ENCODE measurements around the gene LPCAT3. TPM values are rescaled to one million over a fixed set of nuclear protein-coding genes. Genes with fewer than 3 reads are reported as not detected.
"Not testable (repeated sequence)": the region's sequence is repeated elsewhere in the genome, so short reads cannot be mapped to it uniquely, and the experiment has no call there.

Gene LPCAT3
- total RNA-seq, 1 donor from 2014 or later = 26.6 TPM

GRCh38 chr12:7037411-7037810 is 19.1 kb upstream of the LPCAT3 start:
- not testable (repeated sequence) for DNase-seq (ENCODE audit: low spot score)

GRCh38 chr12:7035463-7035862 is 17.2 kb upstream of the LPCAT3 start:
- DNase-seq (ENCODE audit: low spot score) = no peak

- no peak for DNase-seq (ENCODE audit: low spot score)
Measured at GRCh38 chr12:7034464-7034863, 16.2 kb upstream of the LPCAT3 start.

GRCh38 chr12:7032990-7033389 is 14.7 kb upstream of the LPCAT3 start:
- no peak for DNase-seq (ENCODE audit: low spot score)

- no peak for DNase-seq (ENCODE audit: low spot score)
Measured at GRCh38 chr12:7031306-7031705, 13.0 kb upstream of the LPCAT3 start.

- DNase-seq (ENCODE audit: low spot score) = no peak
Measured at GRCh38 chr12:7026854-7027253, 8.6 kb upstream of the LPCAT3 start.

GRCh38 chr12:7023114-7023513 is 4.8 kb upstream of the LPCAT3 start:
- no peak for DNase-seq (ENCODE audit: low spot score)

GRCh38 chr12:7021956-7022355 is 3.7 kb upstream of the LPCAT3 start:
- no peak for DNase-seq (ENCODE audit: low spot score)

- no peak for DNase-seq (ENCODE audit: low spot score)
Measured at GRCh38 chr12:7019043-7019569, 830 bp upstream of the LPCAT3 start.

GRCh38 chr12:7017870-7018349 is 366 bp downstream of the LPCAT3 start:
- no peak for DNase-seq (ENCODE audit: low spot score)

GRCh38 chr12:7016958-7017571 is 1.2 kb downstream of the LPCAT3 start:
- no peak for DNase-seq (ENCODE audit: low spot score)

- DNase-seq (ENCODE audit: low spot score) = no peak
Measured at GRCh38 chr12:7015555-7016370, 2.5 kb downstream of the LPCAT3 start.

GRCh38 chr12:7013101-7013500 is 5.2 kb downstream of the LPCAT3 start:
- no peak for DNase-seq (ENCODE audit: low spot score)

- DNase-seq (ENCODE audit: low spot score) = no peak
Measured at GRCh38 chr12:7012024-7012607, 6.2 kb downstream of the LPCAT3 start.

GRCh38 chr12:7011398-7011797 is 6.9 kb downstream of the LPCAT3 start:
- not testable (repeated sequence) for DNase-seq (ENCODE audit: low spot score)

GRCh38 chr12:7009512-7009911 is 8.8 kb downstream of the LPCAT3 start:
- no peak for DNase-seq (ENCODE audit: low spot score)

GRCh38 chr12:7008864-7009263 is 9.4 kb downstream of the LPCAT3 start:
- DNase-seq (ENCODE audit: low spot score) = no peak

- DNase-seq (ENCODE audit: low spot score) = no peak
Measured at GRCh38 chr12:7006639-7007038, 11.6 kb downstream of the LPCAT3 start.

- no peak for DNase-seq (ENCODE audit: low spot score)
Measured at GRCh38 chr12:7005311-7005710, 13.0 kb downstream of the LPCAT3 start.

- no peak for DNase-seq (ENCODE audit: low spot score)
Measured at GRCh38 chr12:7004840-7005239, 13.4 kb downstream of the LPCAT3 start.

GRCh38 chr12:7004287-7004803 is 13.9 kb downstream of the LPCAT3 start:
- DNase-seq (ENCODE audit: low spot score) = no peak

- DNase-seq (ENCODE audit: low spot score) = no peak
Measured at GRCh38 chr12:7001921-7002591, 16.2 kb downstream of the LPCAT3 start.
